ENCODE data around the gene MAGED4B. TPM values are rescaled to one million over a fixed set of nuclear protein-coding genes. Genes with fewer than 3 reads are reported as not detected.
"Not testable (repeated sequence)": the region's sequence is repeated elsewhere in the genome, so short reads cannot be mapped to it uniquely, and the experiment has no call there.

The MAGED4B gene, protein sequence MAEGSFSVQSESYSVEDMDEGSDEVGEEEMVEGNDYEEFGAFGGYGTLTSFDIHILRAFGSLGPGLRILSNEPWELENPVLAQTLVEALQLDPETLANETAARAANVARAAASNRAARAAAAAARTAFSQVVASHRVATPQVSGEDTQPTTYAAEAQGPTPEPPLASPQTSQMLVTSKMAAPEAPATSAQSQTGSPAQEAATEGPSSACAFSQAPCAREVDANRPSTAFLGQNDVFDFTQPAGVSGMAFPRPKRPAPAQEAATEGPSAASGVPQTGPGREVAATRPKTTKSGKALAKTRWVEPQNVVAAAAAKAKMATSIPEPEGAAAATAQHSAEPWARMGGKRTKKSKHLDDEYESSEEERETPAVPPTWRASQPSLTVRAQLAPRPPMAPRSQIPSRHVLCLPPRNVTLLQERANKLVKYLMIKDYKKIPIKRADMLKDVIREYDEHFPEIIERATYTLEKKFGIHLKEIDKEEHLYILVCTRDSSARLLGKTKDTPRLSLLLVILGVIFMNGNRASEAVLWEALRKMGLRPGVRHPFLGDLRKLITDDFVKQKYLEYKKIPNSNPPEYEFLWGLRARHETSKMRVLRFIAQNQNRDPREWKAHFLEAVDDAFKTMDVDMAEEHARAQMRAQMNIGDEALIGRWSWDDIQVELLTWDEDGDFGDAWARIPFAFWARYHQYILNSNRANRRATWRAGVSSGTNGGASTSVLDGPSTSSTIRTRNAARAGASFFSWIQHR
- total RNA-seq (1 to 10 TPM; 5.4 to 5.5 TPM), total RNA-seq (0 reads per million in 2 donors)

DNA sequence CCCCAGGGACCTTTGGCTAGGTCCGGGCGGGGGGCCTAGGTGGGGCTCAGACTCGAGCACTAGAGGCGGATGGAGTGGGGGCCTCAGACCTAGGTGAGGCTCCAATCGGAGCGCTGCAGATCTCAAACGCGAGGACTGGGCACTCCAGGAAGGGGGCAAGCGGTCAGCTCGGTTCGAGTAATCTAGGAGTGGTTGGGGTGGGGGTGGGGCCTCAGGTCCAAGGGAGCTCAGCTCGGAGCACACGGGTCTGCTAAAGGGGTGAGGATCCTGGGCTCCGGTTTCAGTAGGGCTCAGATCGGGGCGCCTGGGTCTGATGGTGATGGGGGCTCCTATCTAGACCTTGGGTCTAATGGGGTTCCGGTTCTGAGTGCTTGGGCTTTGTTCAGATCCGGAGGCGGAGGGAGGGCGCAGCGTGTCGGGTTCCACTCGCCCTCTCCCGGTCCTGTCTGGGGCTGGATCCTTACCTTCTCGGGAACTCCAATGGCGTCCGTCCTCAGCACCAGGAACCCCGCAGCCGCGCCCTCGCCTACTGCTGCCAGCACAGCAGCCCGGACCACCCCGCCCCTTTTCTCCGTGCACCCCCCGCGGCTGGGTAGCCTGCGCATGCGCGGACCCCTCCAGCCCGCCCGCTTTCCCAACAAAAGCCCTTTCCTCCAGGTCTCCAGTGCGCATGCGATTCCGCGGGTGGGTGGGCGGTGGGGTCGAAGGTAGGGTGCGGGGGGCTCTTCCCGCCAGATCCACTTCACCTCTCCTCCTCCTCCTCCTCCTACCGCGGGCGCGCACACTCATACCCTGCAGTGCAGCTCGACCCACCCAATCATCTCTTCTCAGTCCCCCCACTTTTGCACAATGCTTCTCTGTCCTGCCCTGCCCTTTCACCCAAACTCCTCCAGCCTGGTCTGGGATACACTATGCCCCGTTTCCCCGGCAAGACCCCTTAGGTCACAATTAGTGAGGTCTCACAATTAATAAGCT lies at the start of gene MAGED4B:
TSS of gene MAGED4B (minus strand) at position 518 of the 975 bp plus-strand sequence. CDS start 1,011 bp downstream, outside the sequence.
- not testable (repeated sequence) for ATAC-seq; H3K36me3 Mint-ChIP-seq (ENCODE audit: low read depth); H3K9me3 ChIP-seq (ENCODE audit: control insufficient read depth, low read length, poor library complexity, severe bottlenecking); H3K4me1 Mint-ChIP-seq; H3K27ac Mint-ChIP-seq; H3K4me3 Mint-ChIP-seq; DNase-seq; H3K27me3 Mint-ChIP-seq

DNA sequence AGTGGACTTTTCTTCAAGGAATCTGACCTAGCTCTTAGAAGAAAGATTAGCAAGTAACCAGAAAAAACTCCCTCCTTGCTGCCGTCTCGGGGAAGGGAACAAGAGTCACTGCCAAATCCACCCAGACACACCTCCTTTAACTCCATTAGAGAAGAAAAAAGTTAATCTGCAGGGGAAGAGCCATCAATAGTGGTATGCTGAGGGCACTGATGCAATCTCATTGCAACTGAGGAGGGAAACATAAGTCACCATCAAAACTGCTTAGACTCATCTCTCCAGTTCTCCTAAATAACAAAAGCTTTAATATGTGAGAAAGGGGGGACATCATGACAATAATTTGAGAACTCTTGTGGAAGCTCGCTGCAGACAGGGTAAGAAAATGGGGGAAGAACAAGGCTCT lies 49.3 kb upstream of the MAGED4B start:
- H3K9me3 ChIP-seq (ENCODE audit: control insufficient read depth, low read length, poor library complexity, severe bottlenecking), result no peaks in the 10 kb centered on the region
- Mint-ChIP-seq H3K4me1 (no peaks in the 10 kb centered on the region), H3K27me3 (peaks cover 19% of the 10 kb centered on the region), H3K4me3 (no peak overlapping the region), H3K36me3 (ENCODE audit: low read depth) (no peaks in the 10 kb centered on the region), H3K27ac (no peak overlapping the region)
- DNase-seq (no peak), ATAC-seq (no peak)

DNA sequence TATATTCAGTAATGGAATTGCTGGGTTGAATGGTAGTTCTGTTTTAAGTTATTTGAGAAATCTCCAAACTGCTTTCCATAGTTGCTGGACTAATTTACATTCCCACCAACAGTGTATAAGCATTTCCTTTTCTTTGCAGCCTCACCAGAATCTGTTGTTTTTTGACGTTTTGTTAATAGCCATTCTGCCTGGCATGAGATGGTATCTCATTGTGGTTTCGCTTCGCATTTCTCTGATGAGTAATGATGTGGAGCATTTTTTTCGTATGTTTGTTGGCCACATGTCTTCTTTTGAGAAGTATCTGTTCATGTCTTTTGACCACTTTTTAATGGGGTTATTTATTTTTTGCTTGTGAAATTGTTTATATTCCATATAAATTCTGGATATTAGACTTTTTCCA lies 13.6 kb upstream of the MAGED4B start:
- Mint-ChIP-seq H3K36me3 (ENCODE audit: low read depth) (no peaks in the 10 kb centered on the region), H3K4me3 (no peak overlapping the region), H3K4me1 (no peaks in the 10 kb centered on the region), H3K27me3 (peaks cover 3% of the 10 kb centered on the region), H3K27ac (no peak overlapping the region)
- ATAC-seq, result no peak
- no peaks in the 10 kb centered on the region for H3K9me3 ChIP-seq (ENCODE audit: control insufficient read depth, low read length, poor library complexity, severe bottlenecking)
- DNase-seq, result no peak

DNA sequence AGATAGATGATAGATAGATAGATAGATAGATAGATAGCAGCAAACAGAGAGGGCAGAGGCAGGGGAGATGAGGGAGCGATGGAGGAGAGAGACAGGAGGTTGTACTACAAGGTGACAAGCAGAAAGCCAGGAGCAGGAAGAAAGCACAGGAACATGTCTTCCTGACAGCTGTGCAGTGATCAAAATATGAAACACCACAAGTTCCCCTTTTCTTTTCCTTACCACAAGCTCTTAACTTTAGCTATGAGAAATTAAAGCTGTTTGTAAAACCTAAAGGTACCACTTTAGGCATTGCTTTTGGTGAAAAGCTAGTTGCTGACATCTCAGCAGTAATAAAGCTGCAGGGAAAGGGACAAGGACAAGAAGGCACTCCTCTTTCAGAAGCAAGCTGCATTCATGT lies 9.1 kb upstream of the MAGED4B start:
- Mint-ChIP-seq H3K4me1 (no peaks in the 10 kb centered on the region), H3K27ac (no peak overlapping the region), H3K36me3 (ENCODE audit: low read depth) (no peaks in the 10 kb centered on the region), H3K27me3 (peaks cover 5% of the 10 kb centered on the region), H3K4me3 (no peak overlapping the region)
- ATAC-seq (no peak), DNase-seq (no peak)
- H3K9me3 ChIP-seq (ENCODE audit: control insufficient read depth, low read length, poor library complexity, severe bottlenecking), result no peaks in the 10 kb centered on the region

GRCh38 chrX:52042288-52042687 lies 26.7 kb downstream of the MAGED4B start:
- not testable (repeated sequence) for H3K36me3 Mint-ChIP-seq (ENCODE audit: low read depth); H3K4me1 Mint-ChIP-seq; H3K4me3 Mint-ChIP-seq

DNA sequence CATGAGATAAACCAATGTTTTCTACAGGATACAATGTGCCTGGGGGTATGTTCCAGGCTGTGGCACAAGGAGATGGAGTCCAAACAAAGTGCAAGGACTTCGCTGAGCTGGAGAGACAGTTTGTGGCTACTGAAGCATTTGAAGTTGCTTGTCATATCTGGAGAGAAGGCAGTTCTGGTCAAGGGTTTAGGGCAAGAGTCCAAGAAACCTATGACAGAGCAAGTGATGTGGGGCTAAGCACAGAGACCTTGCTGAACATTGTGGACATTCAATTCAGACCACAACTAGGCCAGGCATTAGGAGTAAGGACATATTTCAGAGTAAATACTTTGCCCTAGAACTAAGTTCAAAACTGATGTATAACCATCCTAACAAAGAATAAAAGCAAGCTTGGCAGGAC lies 34.8 kb downstream of the MAGED4B start:
- H3K36me3 Mint-ChIP-seq (ENCODE audit: low read depth), result peaks cover 3% of the 10 kb centered on the region
- H3K4me1 Mint-ChIP-seq, result no peaks in the 10 kb centered on the region

More at GRCh38 chrX:52042288-52042687, 26.7 kb downstream of the MAGED4B start:
- H3K27me3 Mint-ChIP-seq; H3K9me3 ChIP-seq (ENCODE audit: control insufficient read depth, low read length, poor library complexity, severe bottlenecking); H3K27ac Mint-ChIP-seq; DNase-seq; ATAC-seq: not testable (repeated sequence)

DNA sequence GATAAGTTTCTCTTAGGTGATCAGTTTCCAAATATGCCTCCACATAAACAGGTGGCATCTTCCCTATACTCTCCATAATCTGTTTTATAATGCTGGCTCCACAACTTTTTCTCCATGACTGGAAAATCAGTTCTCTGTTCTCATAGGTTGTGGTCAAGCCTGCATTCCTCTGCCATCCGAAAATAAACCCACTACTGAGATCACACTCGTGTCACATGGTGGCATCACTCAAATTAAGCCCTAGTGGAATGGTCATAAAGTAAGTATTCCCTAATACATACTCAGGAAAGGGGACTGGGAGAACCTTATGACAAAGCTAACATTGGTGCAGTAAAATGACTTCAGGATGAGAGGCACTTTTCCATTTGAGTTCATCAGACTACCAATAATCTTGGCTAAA lies 37.6 kb downstream of the MAGED4B start:
- no peak for ATAC-seq
- Mint-ChIP-seq H3K27me3 (peaks cover 16% of the 10 kb centered on the region), H3K36me3 (ENCODE audit: low read depth) (no peaks in the 10 kb centered on the region), H3K27ac (no peak overlapping the region), H3K4me1 (no peaks in the 10 kb centered on the region), H3K4me3 (no peak overlapping the region)
- H3K9me3 ChIP-seq (ENCODE audit: control insufficient read depth, low read length, poor library complexity, severe bottlenecking), result no peaks in the 10 kb centered on the region
- DNase-seq, result no peak

More for the DNA sequence above, 34.8 kb downstream of the MAGED4B start:
- Mint-ChIP-seq H3K4me3 (no peak overlapping the region), H3K27ac (no peak overlapping the region), H3K27me3 (peaks cover 14% of the 10 kb centered on the region)
- no peak for DNase-seq
- no peaks in the 10 kb centered on the region for H3K9me3 ChIP-seq (ENCODE audit: control insufficient read depth, low read length, poor library complexity, severe bottlenecking)
- no peak for ATAC-seq

- no peak for DNase-seq
- Mint-ChIP-seq H3K36me3 (ENCODE audit: low read depth) (no peaks in the 10 kb centered on the region), H3K4me1 (no peaks in the 10 kb centered on the region), H3K27ac (no peak overlapping the region), H3K27me3 (no peaks in the 10 kb centered on the region), H3K4me3 (no peak overlapping the region)
- ATAC-seq, result no peak
- H3K9me3 ChIP-seq (ENCODE audit: control insufficient read depth, low read length, poor library complexity, severe bottlenecking), result no peaks in the 10 kb centered on the region
Observed at GRCh38 chrX:52015794-52016193, 53.2 kb downstream of the MAGED4B start.

Other genes with a start within 250 kb of the MAGED4B start
- 10 to 100 TPM; 25.6 to 26.3 TPM for gene MAGED1, start 175.6 kb downstream of the MAGED4B start, total RNA-seq
- 1 to 10 TPM; 2.9 to 3.0 TPM for gene MAGED4, start 115.7 kb upstream of the MAGED4B start, total RNA-seq